Type B pancreatic cell (in vitro differentiated cells): ENCODE results near the gene KLF16. TPM values are rescaled to one million over a fixed set of nuclear protein-coding genes. Genes with fewer than 3 reads are reported as not detected.

Experiments used
- DNase-seq: peaks from one replicate; pipeline ENCODE4 v3.0.0; 2021; ENCODE audit warnings: mixed read lengths; ENCODE audit not compliant: unreplicated experiment; ENCODE audit errors: extremely low spot score
- H3K27ac Mint-ChIP-seq: 2 replicates; pipeline ENCODE4 v1.8.0; 2021; ENCODE audit warnings: mild to moderate bottlenecking, mixed read lengths
- H3K27me3 Mint-ChIP-seq: 2 replicates; pipeline ENCODE4 v1.8.0; 2021; ENCODE audit warnings: mixed read lengths
- H3K36me3 Mint-ChIP-seq: 2 replicates; pipeline ENCODE4 v1.8.0; 2021; ENCODE audit warnings: mixed read lengths
- H3K4me1 Mint-ChIP-seq: one replicate; pipeline ENCODE4 v1.8.0; 2021; ENCODE audit warnings: mixed read lengths; ENCODE audit not compliant: unreplicated experiment
- H3K4me3 Mint-ChIP-seq: 2 replicates; pipeline ENCODE4 v1.8.0; 2021; ENCODE audit warnings: mild to moderate bottlenecking, mixed read lengths
- H3K9me3 Mint-ChIP-seq: 2 replicates; pipeline ENCODE4 v1.8.0; 2021; ENCODE audit warnings: mixed read lengths
- total RNA-seq: library from RNA; stranded (reverse); gene quantifications from 2 replicates; pipeline ENCODE4 v1.2.1, GENCODE V29; 2021; ENCODE audit warnings: low replicate concordance
- TF ChIP-seq, protein P1 (sequence below): fragments of 200-600 bp; sonication (generic); conservative IDR thresholded peaks from 2 replicates; pipeline ENCODE4 v1.5.0; 2021; ENCODE audit warnings: antibody characterized with exemption, mild to moderate bottlenecking

Gene KLF16
- total RNA-seq, 1 donor from 2014 or later = 17.9 TPM

GRCh38 chr19:1841209-1841924, 22.0 kb downstream of the KLF16 start:
- Mint-ChIP-seq H3K4me1 (peaks cover 14% of the 10 kb centered on the region), H3K9me3 (no peaks in the 10 kb centered on the region), H3K4me3 (no peak overlapping the region), H3K36me3 (no peaks in the 10 kb centered on the region), H3K27me3 (no peaks in the 10 kb centered on the region), H3K27ac (peak overlapping the region; percentile 59)
- no peak for DNase-seq
- TF ChIP-seq, protein P1, sequence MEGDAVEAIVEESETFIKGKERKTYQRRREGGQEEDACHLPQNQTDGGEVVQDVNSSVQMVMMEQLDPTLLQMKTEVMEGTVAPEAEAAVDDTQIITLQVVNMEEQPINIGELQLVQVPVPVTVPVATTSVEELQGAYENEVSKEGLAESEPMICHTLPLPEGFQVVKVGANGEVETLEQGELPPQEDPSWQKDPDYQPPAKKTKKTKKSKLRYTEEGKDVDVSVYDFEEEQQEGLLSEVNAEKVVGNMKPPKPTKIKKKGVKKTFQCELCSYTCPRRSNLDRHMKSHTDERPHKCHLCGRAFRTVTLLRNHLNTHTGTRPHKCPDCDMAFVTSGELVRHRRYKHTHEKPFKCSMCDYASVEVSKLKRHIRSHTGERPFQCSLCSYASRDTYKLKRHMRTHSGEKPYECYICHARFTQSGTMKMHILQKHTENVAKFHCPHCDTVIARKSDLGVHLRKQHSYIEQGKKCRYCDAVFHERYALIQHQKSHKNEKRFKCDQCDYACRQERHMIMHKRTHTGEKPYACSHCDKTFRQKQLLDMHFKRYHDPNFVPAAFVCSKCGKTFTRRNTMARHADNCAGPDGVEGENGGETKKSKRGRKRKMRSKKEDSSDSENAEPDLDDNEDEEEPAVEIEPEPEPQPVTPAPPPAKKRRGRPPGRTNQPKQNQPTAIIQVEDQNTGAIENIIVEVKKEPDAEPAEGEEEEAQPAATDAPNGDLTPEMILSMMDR = no peak

DNA sequence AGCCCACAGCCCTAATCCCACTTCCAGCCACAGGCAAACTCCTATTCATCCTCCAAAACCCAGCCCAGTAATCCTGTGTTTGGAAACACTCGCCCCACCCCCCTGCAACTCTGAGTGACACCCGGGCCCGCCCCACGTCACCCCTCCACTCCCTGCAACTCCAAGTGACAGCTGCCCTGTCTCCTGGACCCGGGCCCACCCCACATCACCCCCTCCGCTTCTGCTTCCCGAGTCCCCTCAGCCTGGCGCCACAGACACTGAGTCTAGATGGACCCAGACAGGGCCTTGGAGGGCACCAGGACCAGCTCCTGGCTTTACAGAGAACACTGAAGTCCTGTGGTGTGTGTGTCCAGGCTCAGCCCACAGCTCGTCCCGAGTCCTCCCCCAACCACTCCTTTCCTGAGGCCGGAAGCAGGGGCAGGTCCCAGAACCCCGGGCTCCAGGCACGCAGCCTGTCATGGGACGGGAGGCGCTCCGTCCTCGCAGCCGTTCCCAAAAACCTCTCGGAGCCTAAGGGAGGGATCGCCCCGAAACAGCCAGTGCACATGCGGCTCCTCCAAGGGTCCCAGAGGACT, 22.8 kb downstream of the KLF16 start:
- no peaks in the 10 kb centered on the region for H3K9me3 Mint-ChIP-seq
- TF ChIP-seq, protein P1 = no peak
- peaks cover 8% of the 10 kb centered on the region for H3K4me1 Mint-ChIP-seq
- no peaks in the 10 kb centered on the region for H3K27me3 Mint-ChIP-seq
- DNase-seq = no peak
- no peak overlapping the region for H3K4me3 Mint-ChIP-seq
- no peaks in the 10 kb centered on the region for H3K36me3 Mint-ChIP-seq
- H3K27ac Mint-ChIP-seq = peak overlapping the region; percentile 59

DNA sequence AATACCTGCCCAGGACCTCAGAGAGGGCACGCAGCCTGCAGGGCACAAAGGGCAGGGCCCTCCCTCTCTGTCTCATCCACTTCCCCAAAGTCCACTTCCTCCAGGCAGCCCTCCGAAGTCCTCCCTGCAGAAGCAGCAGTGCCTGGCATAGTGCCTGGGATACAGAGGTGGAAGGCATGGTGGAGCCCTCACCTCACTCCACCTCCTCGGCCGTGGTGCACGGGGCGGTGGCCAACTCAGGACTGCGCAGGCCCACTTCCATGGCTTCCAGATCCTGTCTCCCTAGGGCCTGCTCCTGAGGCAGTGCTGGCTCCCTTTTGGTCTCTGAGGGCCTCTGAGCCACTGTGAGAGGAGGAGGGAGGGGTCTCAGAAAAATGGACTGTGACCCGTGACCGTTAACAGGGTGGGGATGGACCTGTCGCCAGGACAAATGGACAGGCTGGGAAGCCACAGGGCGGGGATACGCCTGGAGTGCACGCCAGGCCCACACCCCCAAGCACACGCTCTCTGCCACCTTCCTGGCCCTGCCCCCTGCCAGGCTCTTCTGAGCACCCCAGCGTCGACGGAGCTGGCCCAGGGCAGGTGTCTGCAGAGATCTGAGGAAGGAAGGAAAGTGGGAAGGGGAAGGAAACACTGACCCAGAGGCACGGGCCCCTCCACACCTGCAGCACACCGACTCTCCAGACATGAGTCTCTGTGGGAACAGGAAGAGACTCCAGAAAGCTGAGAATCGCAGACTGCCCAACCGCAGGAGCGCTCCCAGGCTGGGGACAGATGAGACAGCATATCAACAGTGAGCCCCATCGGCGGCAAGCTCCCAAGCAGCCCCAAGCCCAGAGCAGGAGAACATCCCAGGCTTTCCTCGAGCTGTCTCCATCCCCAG, 23.5 kb downstream of the KLF16 start:
- Mint-ChIP-seq H3K4me3 (no peak overlapping the region), H3K4me1 (peaks cover 8% of the 10 kb centered on the region), H3K9me3 (no peaks in the 10 kb centered on the region), H3K27ac (no peak overlapping the region), H3K36me3 (no peaks in the 10 kb centered on the region), H3K27me3 (no peaks in the 10 kb centered on the region)
- TF ChIP-seq, protein P1 = no peak
- no peak for DNase-seq

DNA sequence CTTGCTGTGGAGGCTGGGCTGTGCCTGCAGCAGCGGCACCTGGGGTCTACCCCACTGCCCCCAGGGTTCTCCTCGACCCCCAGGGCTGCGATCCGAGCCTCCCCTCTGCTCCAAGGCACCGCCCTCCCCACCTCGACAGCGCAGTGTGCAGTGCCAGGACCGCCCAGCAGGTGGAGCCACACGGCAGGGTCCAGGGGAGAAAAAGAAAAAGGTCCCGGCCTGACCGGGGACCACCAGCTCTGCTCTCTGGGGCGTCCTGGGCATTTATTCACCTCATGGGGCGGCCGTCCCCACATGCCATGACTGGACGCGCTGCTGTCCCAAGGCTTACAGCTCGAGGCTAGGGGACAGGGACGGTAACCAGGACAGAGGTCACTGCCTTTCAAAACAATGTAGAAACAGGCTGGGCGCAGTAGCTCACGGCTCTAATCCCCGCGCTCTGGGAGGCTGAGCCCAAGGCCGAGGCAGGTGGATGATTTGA, 25.7 kb downstream of the KLF16 start:
- Mint-ChIP-seq H3K4me3 (no peak overlapping the region), H3K36me3 (no peaks in the 10 kb centered on the region), H3K9me3 (no peaks in the 10 kb centered on the region), H3K27ac (no peak overlapping the region), H3K4me1 (peaks cover 8% of the 10 kb centered on the region), H3K27me3 (no peaks in the 10 kb centered on the region)
- DNase-seq = no peak
- TF ChIP-seq, protein P1 = peak; percentile 92

- Mint-ChIP-seq H3K9me3 (no peaks in the 10 kb centered on the region), H3K4me1 (peaks cover 8% of the 10 kb centered on the region), H3K4me3 (no peak overlapping the region), H3K36me3 (no peaks in the 10 kb centered on the region), H3K27ac (no peak overlapping the region), H3K27me3 (no peaks in the 10 kb centered on the region)
- no peak for DNase-seq
- TF ChIP-seq, protein P1 = no peak
Measured at GRCh38 chr19:1837222-1837565, 26.2 kb downstream of the KLF16 start.
